A549 (cell line): ENCODE measurements around the gene HRK. TPM values are rescaled to one million over a fixed set of nuclear protein-coding genes. Genes with fewer than 3 reads are reported as not detected.

Experiments used
- ATAC-seq, 2 experiments: fragments of 200-7000 bp in 1 of 2; fragments of >200 bp in 1 of 2; cut with Nextera tagmentation in 1 of 2; cut with Tn5 transposase in 1 of 2; 3 replicates each; pipeline versions ENCODE4 v1.8.0 to v1.9.1; 2018 to 2020; ENCODE audit warnings: mild to moderate bottlenecking in 1 of 2, moderate library complexity in 1 of 2
- CTCF ChIA-PET: fragments of 300-600 bp; sonication (Branson Sonifier 250); formaldehyde crosslinking; extraction: SDS; loops from one replicate; lab custom pipeline; 2021; ENCODE audit warnings: antibody characterized with exemption, inconsistent platforms; lab: Yijun Ruan, JAX
- POLR2A ChIA-PET: fragments of 350-600 bp; formaldehyde crosslinking; extraction: SDS; loops from one replicate; lab custom pipeline; 2021; ENCODE audit warnings: antibody characterized with exemption, inconsistent platforms; lab: Yijun Ruan, JAX
- DNase-seq, 2 experiments: peaks; one replicate each; pipeline versions ENCODE4 v3.0.0 to v3.0.0-alpha.2; 2011 to 2016; ENCODE audit warnings: low read depth in 1 of 2, low spot score in 1 of 2
- FAIRE-seq: peaks from 2 replicates; lab custom pipeline; 2011; peaks lifted over from hg19 to GRCh38; lab: Jason Lieb, UNC
- H3K27ac ChIP-seq, 2 experiments: fragments of >200 bp; sonication (Bioruptor Twin); formaldehyde crosslinking; 3 replicates each; pipeline ENCODE4 v1.5.1; 2016 to 2017
- H3K4me1 ChIP-seq: fragments of >200 bp; sonication (Bioruptor Twin); formaldehyde crosslinking; 3 replicates; pipeline ENCODE4 v1.6.1; 2016
- H3K4me2 ChIP-seq: fragments of >200 bp; sonication (Bioruptor Twin); formaldehyde crosslinking; 3 replicates; pipeline ENCODE4 v1.6.1; 2016
- H3K4me3 ChIP-seq: fragments of >200 bp; sonication (Bioruptor Twin); formaldehyde crosslinking; 3 replicates; pipeline ENCODE4 v1.5.1; 2016
- H3K9me3 ChIP-seq: fragments of >200 bp; sonication (Bioruptor Twin); formaldehyde crosslinking; 3 replicates; pipeline ENCODE4 v1.6.1; 2016
- ATOH8 ChIP-seq: fragments of 250-450 bp; sonication (Bioruptor Pico); IDR thresholded peaks from 2 replicates; pipeline ENCODE4 v1.5.0; 2020; ENCODE audit warnings: low read depth, mild to moderate bottlenecking, moderate library complexity
- BHLHE40 ChIP-seq: IDR thresholded peaks from 2 replicates; pipeline ENCODE4 v1.6.1; 2012; ENCODE audit warnings: low read depth, low read length, inconsistent platforms
- CBX2 ChIP-seq: fragments of 200-600 bp; sonication (generic); IDR thresholded peaks from 2 replicates; pipeline ENCODE4 v1.6.1; 2016; ENCODE audit warnings: low read depth, mild to moderate bottlenecking, borderline replicate concordance
- E2F6 ChIP-seq: IDR thresholded peaks from 2 replicates; pipeline ENCODE4 v1.6.1; 2012; ENCODE audit warnings: low read depth, borderline replicate concordance
- ESRRA ChIP-seq: fragments of 150-350 bp; IDR thresholded peaks from 2 replicates; pipeline ENCODE4 v1.6.1; 2014; ENCODE audit warnings: mild to moderate bottlenecking, low read length, borderline replicate concordance
- HEYL ChIP-seq: fragments of 250-450 bp; sonication (Bioruptor Pico); IDR thresholded peaks from 2 replicates; pipeline ENCODE4 v1.8.0; 2021; ENCODE audit warnings: mild to moderate bottlenecking, moderate library complexity
- HMGXB4 ChIP-seq: fragments of 250-450 bp; sonication (Bioruptor Pico); IDR thresholded peaks from 2 replicates; pipeline ENCODE4 v1.5.0; 2021; ENCODE audit warnings: mild to moderate bottlenecking, moderate library complexity, borderline replicate concordance
- JUN ChIP-seq, 2 experiments: fragments of >200 bp; sonication (Bioruptor Twin); formaldehyde crosslinking; IDR thresholded peaks; 2 replicates in 1 of 2; 3 replicates in 1 of 2; pipeline ENCODE4 v1.6.1; 2016 to 2017
- MAFK ChIP-seq: fragments of 450-650 bp; IDR thresholded peaks from 2 replicates; pipeline ENCODE4 v1.6.1; 2014; ENCODE audit not compliant: partially characterized antibody
- MAZ ChIP-seq: fragments of 150-350 bp; IDR thresholded peaks from 2 replicates; pipeline ENCODE4 v1.6.1; 2014; ENCODE audit warnings: antibody characterized with exemption, low read depth, low read length, borderline replicate concordance
- NPAS2 ChIP-seq: fragments of 250-450 bp; sonication (Bioruptor Pico); IDR thresholded peaks from 2 replicates; pipeline ENCODE4 v1.8.0; 2022; ENCODE audit warnings: mild to moderate bottlenecking, moderate library complexity, borderline replicate concordance
- POLR2A ChIP-seq: IDR thresholded peaks from 2 replicates; pipeline ENCODE4 v1.6.1; 2012; ENCODE audit warnings: mild to moderate bottlenecking, low read length
- REST ChIP-seq: fragments of 200-600 bp; sonication (generic); IDR thresholded peaks from 2 replicates; pipeline ENCODE4 v1.6.1; 2016; ENCODE audit warnings: antibody characterized with exemption, mild to moderate bottlenecking, moderate library complexity
- RFX5 ChIP-seq: fragments of 450-650 bp; IDR thresholded peaks from 2 replicates; pipeline ENCODE4 v1.7.1; 2014; ENCODE audit warnings: antibody characterized with exemption, mild to moderate bottlenecking, moderate library complexity
- RNF2 ChIP-seq: fragments of 200-600 bp; sonication (generic); IDR thresholded peaks from 2 replicates; pipeline ENCODE4 v1.6.1; 2016; ENCODE audit warnings: low read depth, mild to moderate bottlenecking, antibody characterized with exemption, moderate library complexity, borderline replicate concordance
- TFCP2L1 ChIP-seq: fragments of 250-450 bp; sonication (Bioruptor Pico); IDR thresholded peaks from 2 replicates; pipeline ENCODE4 v1.5.0; 2021; ENCODE audit warnings: mild to moderate bottlenecking
- ZC3H11A ChIP-seq: fragments of 450-650 bp; IDR thresholded peaks from 2 replicates; pipeline ENCODE4 v1.6.1; 2014; ENCODE audit warnings: antibody characterized with exemption, mild to moderate bottlenecking
- ZFP36 ChIP-seq: fragments of 450-650 bp; IDR thresholded peaks from 2 replicates; pipeline ENCODE4 v1.6.1; 2014; ENCODE audit warnings: borderline replicate concordance; ENCODE audit not compliant: partially characterized antibody
- ZNF302 ChIP-seq: fragments of 250-450 bp; sonication (Bioruptor Pico); IDR thresholded peaks from 2 replicates; pipeline ENCODE4 v1.9.0; 2021; ENCODE audit warnings: inconsistent platforms, mild to moderate bottlenecking, moderate library complexity
- WGBS: methylation state at CpG from one replicate; pipeline ENCODE4 v1.1.6; 2017; ENCODE audit errors: missing lambda C conversion rate; 5-methylcytosine and 5-hydroxymethylcytosine counted together
- polyA plus RNA-seq, 4 experiments: library from polyadenylated mRNA; depleted of rRNA in 3 of 4; stranded (reverse); fragments of >200 nt; fragmentation: RNase III in 1 of 4; extraction: RNeasy Plus Mini Kit Qiagen cat#74134 plus additional on column Dnase treatment in 1 of 4; gene quantifications; 2 replicates in 3 of 4; 3 replicates in 1 of 4; pipeline ENCODE4 v1.2.3, GENCODE V29; 2011 to 2017

Gene HRK
- polyA plus RNA-seq, 2 of the 4 experiments (the other 2 are of a cell fraction), result 0.13 to 0.34 TPM

- no peak for DNase-seq
- CTCF ChIA-PET, result interaction anchor here (0.7 to 1.9 kb wide), 4 partner anchors 8 to 48 kb away, joined by 3 to 10 read pairs (median 4); partner anchors contain the start of gene HRK
- WGBS, result 15% methylated on average over 3 of the region's 3 CpGs
These were observed 9.8 kb upstream of the HRK start for GRCh38 chr12:116891019-116891418.

GRCh38 chr12:116890330-116890729 is 9.1 kb upstream of the HRK start:
- Histone ChIP-seq H3K27ac (no peak overlapping the region), H3K9me3 (no peaks in the 10 kb centered on the region), H3K4me1 (no peaks in the 10 kb centered on the region), H3K4me3 (no peak overlapping the region), H3K4me2 (no peak overlapping the region)
- no peak for ATAC-seq
- 72% methylated on average over 2 of the region's 2 CpGs for WGBS
- ChIA-PET POLR2A (no interaction called here), CTCF (interaction anchor here (0.5 to 1.9 kb wide), 2 partner anchors 7 to 79 kb away, joined by 3 to 10 read pairs; no protein-coding TSS in a partner anchor)
- no peak for FAIRE-seq
- no peak for TF ChIP-seq NPAS2
- no peak for TF ChIP-seq ESRRA
- no peak for TF ChIP-seq ZFP36
- no peak for TF ChIP-seq REST
- TF ChIP-seq JUN (IDR thresholded peaks at IDR 0.05), result no peak
- TF ChIP-seq ZC3H11A, result no peak
- no peak for TF ChIP-seq E2F6
- TF ChIP-seq MAZ, result no peak
- DNase-seq, result no peak

More at GRCh38 chr12:116891019-116891418, 9.8 kb upstream of the HRK start:
- Histone ChIP-seq H3K4me1 (no peaks in the 10 kb centered on the region), H3K9me3 (no peaks in the 10 kb centered on the region), H3K4me2 (no peak overlapping the region), H3K4me3 (no peak overlapping the region), H3K27ac (no peak overlapping the region)
- FAIRE-seq (no peak), ATAC-seq (no peak)
- POLR2A ChIA-PET, result no interaction called here
- TF ChIP-seq JUN (IDR thresholded peaks at IDR 0.05) (no peak), HEYL (CRISPR knock-in tag) (no peak), POLR2A (no peak), E2F6 (no peak), RNF2 (no peak), ZFP36 (no peak), RFX5 (no peak), CBX2 (no peak), ZNF302 (CRISPR knock-in tag) (no peak), HMGXB4 (CRISPR knock-in tag) (no peak)

GRCh38 chr12:116887897-116888296 is 6.7 kb upstream of the HRK start:
- ChIA-PET CTCF (interaction anchor here (0.7 kb wide), 1 partner anchor 8 kb away, joined by 3 read pairs; no protein-coding TSS in a partner anchor), POLR2A (no interaction called here)
- FAIRE-seq, result no peak
- no peak overlapping the region for H3K4me3 ChIP-seq
- H3K4me1 ChIP-seq, result no peaks in the 10 kb centered on the region
- H3K27ac ChIP-seq, result no peak overlapping the region
- no peak for DNase-seq
- H3K4me2 ChIP-seq, result no peak overlapping the region
- no peak for TF ChIP-seq BHLHE40
- TF ChIP-seq TFCP2L1 (CRISPR knock-in tag), result no peak
- peak; percentile 49 for TF ChIP-seq MAFK
- no peak for TF ChIP-seq POLR2A
- TF ChIP-seq ATOH8 (CRISPR knock-in tag), result no peak
- 63% methylated on average over 6 of the region's 6 CpGs for WGBS
- no peaks in the 10 kb centered on the region for H3K9me3 ChIP-seq
- ATAC-seq, result no peak
